ENCODE results near the gene SLC36A3.
"Not testable (repeated sequence)": the region's sequence is repeated elsewhere in the genome, so short reads cannot be mapped to it uniquely, and the experiment has no call there.

The SLC36A3 gene

DNA sequence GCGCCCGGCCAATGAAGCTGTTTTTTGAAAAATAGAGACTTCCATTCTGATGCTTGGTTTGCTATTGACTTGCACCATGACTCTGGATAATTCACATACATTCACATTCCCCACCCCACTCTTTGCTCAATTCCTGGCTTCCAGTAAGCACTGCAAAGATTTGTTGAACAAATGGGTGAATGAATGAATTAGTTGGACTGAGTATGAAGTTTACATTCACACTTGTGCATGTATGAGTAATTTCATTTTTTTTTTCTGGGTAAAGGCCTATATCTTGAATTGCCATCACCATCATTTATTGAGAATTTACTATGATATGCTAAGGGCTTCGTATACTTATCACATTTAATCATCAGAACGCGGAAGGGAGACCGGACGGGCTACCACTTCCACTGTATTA is 65.9 kb downstream of the SLC36A3 start:
- DNase-seq: no peak

DNA sequence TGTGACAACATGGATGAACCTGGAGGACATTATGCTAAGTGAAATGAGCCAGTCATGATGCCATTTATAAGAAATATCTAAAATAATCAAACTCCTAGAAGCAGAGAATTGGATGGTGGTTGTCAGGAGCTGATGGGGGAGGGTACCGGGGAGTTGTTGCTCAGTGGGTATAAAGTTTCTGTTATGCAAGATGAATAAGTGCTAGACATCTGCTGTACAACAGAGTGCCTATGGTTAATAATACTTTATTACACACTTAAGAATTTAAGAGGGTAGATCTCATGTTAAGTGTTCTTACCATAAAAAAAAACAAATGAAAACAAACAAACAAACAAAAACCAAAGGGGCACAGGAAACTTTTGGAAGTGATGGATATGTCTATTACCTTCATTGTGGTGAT is 66.7 kb downstream of the SLC36A3 start:
- DNase-seq: no peak

DNA sequence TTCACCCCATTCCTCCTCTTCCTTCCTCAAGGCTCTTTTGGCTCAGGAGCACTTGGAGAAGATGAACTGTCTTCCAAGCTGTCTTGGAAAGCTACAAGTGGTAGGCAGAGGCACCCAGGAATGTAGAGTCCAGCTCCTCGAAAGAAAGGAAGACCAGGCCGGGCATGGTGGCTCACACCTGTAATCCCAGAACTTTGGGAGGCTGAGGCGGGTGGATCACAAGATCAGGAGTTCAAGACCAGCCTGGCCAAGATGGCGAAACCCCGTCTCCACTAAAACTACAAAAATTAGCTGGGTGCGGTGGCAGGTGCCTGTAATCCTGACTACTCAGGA is 68.4 kb downstream of the SLC36A3 start:
- not testable (repeated sequence) for DNase-seq

DNA sequence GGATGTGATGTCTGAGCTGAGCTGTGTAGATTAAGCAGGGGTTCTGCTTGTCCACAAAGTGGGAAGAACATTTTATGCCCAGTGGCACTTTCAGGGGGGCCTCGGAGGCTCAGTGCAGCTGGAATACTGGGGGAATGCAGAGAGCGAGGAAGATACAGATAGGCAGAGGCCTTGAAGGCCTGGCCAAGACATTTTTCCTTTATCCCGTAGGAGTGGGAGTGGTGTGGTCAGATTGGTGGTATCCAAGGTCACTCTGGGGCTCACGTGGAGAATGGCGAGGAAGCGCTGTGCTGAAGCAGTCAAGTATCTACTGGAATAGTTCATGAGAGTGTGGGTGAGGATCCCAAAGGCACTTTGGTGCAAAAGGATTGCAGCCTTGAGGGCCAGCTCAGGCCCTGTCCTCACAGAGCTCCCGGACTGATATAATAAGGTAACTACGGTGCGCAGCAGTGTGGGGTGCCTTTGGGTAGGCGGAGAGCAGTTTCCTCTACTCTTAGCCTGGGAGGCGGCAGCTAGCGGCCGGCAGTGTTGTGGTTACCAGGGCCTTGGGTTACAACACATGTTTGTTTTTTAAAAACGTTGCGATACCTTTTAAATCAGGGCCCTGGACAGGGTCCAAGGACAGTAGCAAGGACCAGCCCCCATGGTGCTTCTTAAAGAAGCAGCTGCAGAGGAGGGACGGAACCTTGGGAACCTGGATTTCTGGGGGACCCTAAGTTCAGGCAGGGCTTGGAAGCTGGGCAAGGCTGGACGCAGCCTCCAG is 68.9 kb downstream of the SLC36A3 start:
- DNase-seq: no peak

DNA sequence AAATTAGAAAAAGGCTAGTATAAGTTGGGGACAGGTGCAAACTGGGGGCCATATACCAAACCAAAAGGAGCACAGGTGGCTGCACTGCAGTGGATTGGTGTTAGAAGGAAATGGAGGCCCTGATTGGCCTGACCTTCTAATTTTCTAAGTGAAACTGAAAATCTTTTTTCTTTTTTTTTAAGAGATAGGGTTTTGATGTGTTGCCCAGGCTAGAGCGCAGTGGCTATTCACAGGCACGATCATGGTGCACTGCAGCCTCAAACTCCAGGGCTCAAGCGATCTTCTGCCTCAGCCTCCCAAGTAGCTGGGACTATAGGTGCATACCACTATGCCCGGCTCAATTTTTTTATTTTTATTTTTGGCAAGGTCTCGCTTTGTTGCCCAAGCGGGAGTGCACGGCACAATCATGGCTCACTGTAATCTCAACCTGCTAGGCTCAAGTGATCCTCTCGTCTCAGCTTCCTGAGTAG is 69.9 kb downstream of the SLC36A3 start:
- no peak for DNase-seq

DNA sequence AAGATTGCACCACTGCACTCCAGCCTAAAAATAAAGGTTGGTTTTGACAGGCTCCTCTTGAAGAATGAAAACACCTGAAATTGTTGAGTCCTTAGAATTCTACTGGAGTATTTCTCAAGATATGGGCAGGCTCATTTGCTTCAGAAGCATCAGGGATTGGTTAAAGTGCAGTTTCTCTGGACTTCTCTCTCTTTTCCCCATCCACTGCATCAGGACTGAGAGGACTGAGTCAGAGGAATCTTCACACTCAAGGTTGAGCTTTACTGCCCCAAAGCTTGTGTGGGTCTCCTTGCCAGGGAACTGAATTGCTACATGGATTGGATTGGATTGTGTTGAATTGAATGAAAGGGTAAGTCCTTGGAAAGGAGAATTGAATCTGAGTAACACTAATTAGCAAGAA is 72.2 kb downstream of the SLC36A3 start:
- DNase-seq: no peak

DNA sequence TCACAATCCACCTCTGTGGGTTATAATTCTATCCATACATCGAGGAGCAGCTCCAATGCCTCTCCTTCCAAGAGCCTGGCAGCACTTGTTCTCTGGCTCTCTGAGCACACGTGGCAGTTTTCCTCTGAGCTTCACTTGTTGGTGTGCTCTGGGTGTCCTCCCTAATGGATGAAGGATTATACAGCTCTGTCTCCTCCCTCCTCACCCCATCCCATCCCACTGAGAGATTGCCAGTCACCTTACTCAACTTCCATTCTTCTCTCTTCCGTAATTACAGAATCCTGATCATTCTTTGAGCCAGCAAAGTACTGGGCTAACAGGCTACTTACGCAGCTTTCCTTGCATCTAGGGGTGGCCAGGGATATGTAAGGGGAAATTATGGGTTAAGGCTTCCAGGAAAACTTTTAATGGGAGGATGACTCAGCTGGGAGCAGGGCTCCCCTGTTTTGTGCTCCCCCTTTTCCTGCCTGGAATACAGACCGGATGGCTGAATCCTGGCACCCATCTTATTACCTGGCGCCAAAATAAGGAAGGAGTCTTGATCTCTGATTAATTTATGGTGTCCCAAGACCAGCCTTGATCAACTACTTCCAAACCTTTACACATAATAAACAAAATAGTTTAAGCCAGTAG is 73.4 kb downstream of the SLC36A3 start:
- no peak for DNase-seq

DNA sequence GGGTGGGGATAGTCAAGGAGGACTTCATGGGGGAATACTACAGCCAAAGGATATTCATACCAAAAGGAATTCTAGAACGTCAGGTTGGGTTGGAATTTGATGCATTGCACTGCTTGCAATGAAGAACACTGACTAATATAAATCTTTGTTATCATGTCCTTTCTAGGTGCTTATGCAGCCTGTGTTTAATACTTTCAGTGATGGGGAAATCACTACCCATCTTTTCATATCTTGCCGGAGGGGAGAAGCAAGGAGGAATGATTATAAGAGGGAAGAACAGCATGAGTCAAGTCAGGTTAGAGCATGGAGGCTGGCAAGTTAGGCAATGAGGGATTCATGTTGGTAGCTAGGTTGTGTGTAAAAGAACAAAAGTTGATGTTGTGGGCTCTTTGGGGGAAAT is 74.6 kb downstream of the SLC36A3 start:
- DNase-seq: no peak

DNA sequence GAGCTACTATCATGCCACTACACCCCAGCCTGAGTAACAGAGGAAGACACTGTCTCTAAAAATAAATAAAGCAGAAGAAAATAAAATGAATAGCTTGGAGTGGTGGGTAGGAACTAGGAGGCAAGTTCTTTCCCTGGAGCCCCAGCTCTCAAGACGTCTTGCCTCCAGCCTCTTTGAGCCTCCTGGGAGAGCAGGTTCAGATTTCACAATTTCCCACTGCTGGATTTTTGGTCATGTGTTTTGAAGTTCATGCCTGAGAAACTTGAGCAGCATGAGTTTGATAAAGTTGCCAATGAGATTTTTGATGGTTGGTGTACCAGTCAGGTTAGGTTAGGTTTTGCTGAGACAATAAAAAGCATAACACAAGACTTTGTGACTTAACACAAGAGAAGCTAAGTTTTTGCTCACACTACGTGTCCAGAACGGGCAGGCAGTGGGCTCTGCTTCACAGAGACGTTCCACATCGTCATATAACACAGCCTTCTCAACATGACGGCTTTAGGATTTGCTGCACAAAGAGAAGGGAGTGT is 75.6 kb downstream of the SLC36A3 start:
- DNase-seq: no peak
